HG02642 (cell line): ENCODE data around the gene C17orf75.

ENCODE experiments used
- ATAC-seq: cut with Tn5 transposase; IDR thresholded peaks from one replicate; pipeline ENCODE4 v1.9.1; 2021; ENCODE audit warnings: mild to moderate bottlenecking; ENCODE audit not compliant: unreplicated experiment, poor library complexity

Gene C17orf75

GRCh38 chr17:32311028-32311536 is 30.9 kb downstream of the C17orf75 start:
- ATAC-seq: no peak

GRCh38 chr17:32307658-32308057 is 34.3 kb downstream of the C17orf75 start:
- no peak for ATAC-seq

- no peak for ATAC-seq
These were observed 36.9 kb downstream of the C17orf75 start for GRCh38 chr17:32305049-32305448.

- ATAC-seq: no peak
These were observed 38.1 kb downstream of the C17orf75 start for GRCh38 chr17:32303781-32304288.

- no peak for ATAC-seq
These were observed 38.9 kb downstream of the C17orf75 start for GRCh38 chr17:32302860-32303649.

- no peak for ATAC-seq
These were observed 39.9 kb downstream of the C17orf75 start for GRCh38 chr17:32302037-32302436.

- no peak for ATAC-seq
These were observed 42.3 kb downstream of the C17orf75 start for GRCh38 chr17:32299580-32300164.

GRCh38 chr17:32298721-32299579 is 43.0 kb downstream of the C17orf75 start:
- no peak for ATAC-seq

GRCh38 chr17:32298298-32298697 is 43.7 kb downstream of the C17orf75 start:
- ATAC-seq: no peak

GRCh38 chr17:32297860-32298259 is 44.1 kb downstream of the C17orf75 start:
- ATAC-seq: no peak

- ATAC-seq: no peak
These were observed 44.5 kb downstream of the C17orf75 start for GRCh38 chr17:32297424-32297823.

- ATAC-seq: no peak
These were observed 49.9 kb downstream of the C17orf75 start for GRCh38 chr17:32292094-32292493.

- ATAC-seq: no peak
These were observed 52.4 kb downstream of the C17orf75 start for GRCh38 chr17:32289471-32290070.

GRCh38 chr17:32288615-32289014 is 53.4 kb downstream of the C17orf75 start:
- ATAC-seq: no peak

GRCh38 chr17:32287804-32288511 is 54.0 kb downstream of the C17orf75 start:
- ATAC-seq: no peak

- no peak for ATAC-seq
These were observed 55.5 kb downstream of the C17orf75 start for GRCh38 chr17:32286518-32286900.

- no peak for ATAC-seq
These were observed 56.0 kb downstream of the C17orf75 start for GRCh38 chr17:32285746-32286517.

GRCh38 chr17:32285306-32285705 is 56.7 kb downstream of the C17orf75 start:
- ATAC-seq: no peak

- no peak for ATAC-seq
These were observed 58.2 kb downstream of the C17orf75 start for GRCh38 chr17:32283745-32284201.
